IMR-90 (cell line): ENCODE data around the gene KCNK3. TPM values are rescaled to one million over a fixed set of nuclear protein-coding genes. Genes with fewer than 3 reads are reported as not detected.

Experiments
- ATAC-seq: fragments of 200-7000 bp; cut with Tn5 transposase; 2 replicates; pipeline ENCODE4 v1.9.1; 2020; ENCODE audit warnings: low read depth, mild to moderate bottlenecking, moderate library complexity
- BruUV-seq: library from RNA; stranded (reverse); fragments of 400-500 nt; replicated peaks from 2 replicates; lab custom pipeline; 2021; lab: Mats Ljungman, UMichigan
- CTCF ChIA-PET: fragments of 300-600 bp; formaldehyde crosslinking; extraction: SDS; loops from one replicate; lab custom pipeline; 2021; ENCODE audit warnings: antibody characterized with exemption; lab: Yijun Ruan, JAX
- POLR2A ChIA-PET: fragments of 300-600 bp; sonication (Branson Sonifier 250); formaldehyde crosslinking; loops from one replicate; lab custom pipeline; 2022; ENCODE audit warnings: antibody characterized with exemption; ENCODE audit not compliant: unreplicated experiment; lab: Charles Lee
- DNase-seq: peaks from one replicate; pipeline ENCODE4 v3.0.0; 2013
- H2AFZ ChIP-seq: replicated peaks from 2 replicates; pipeline ENCODE3; 2013; ENCODE audit warnings: low read length, mild to moderate bottlenecking; ENCODE audit not compliant: poor library complexity
- H2AK5ac ChIP-seq: 2 replicates; pipeline ENCODE4 v1.6.1; 2013; ENCODE audit warnings: low read depth, low read length, inconsistent platforms
- H2AK9ac ChIP-seq: replicated peaks from 2 replicates; pipeline ENCODE3; 2013; ENCODE audit warnings: mild to moderate bottlenecking, low read depth, low read length, moderate library complexity; ENCODE audit not compliant: poor library complexity
- H2BK120ac ChIP-seq: 2 replicates; pipeline ENCODE4 v1.6.1; 2013; ENCODE audit warnings: low read depth, low read length, inconsistent platforms
- H2BK15ac ChIP-seq: 3 replicates; pipeline ENCODE4 v1.6.1; 2013; ENCODE audit warnings: low read depth, low read length, inconsistent platforms
- H2BK20ac ChIP-seq: 2 replicates; pipeline ENCODE4 v1.6.1; 2013; ENCODE audit warnings: low read depth, mild to moderate bottlenecking, inconsistent platforms, low read length, moderate library complexity
- H2BK5ac ChIP-seq: 2 replicates; pipeline ENCODE4 v1.6.1; 2013; ENCODE audit warnings: mild to moderate bottlenecking, low read depth, low read length, inconsistent platforms; ENCODE audit not compliant: poor library complexity, severe bottlenecking
- H3K14ac ChIP-seq: replicated peaks from 2 replicates; pipeline ENCODE4 v1.6.1; 2013; ENCODE audit warnings: low read depth, low read length, inconsistent platforms
- H3K18ac ChIP-seq: 2 replicates; pipeline ENCODE4 v1.6.1; 2013; ENCODE audit warnings: low read depth, low read length, control low read depth
- H3K23ac ChIP-seq: 2 replicates; pipeline ENCODE4 v1.6.1; 2013; ENCODE audit warnings: low read depth, low read length, inconsistent platforms
- H3K27ac ChIP-seq: 2 replicates; pipeline ENCODE4 v1.5.1; 2013; ENCODE audit warnings: mild to moderate bottlenecking, control low read depth, low read length; ENCODE audit not compliant: insufficient read depth
- H3K27me3 ChIP-seq: 2 replicates; pipeline ENCODE4 v1.6.1; 2013; ENCODE audit warnings: low read length; ENCODE audit not compliant: control insufficient read depth, insufficient read depth
- H3K36me3 ChIP-seq: 2 replicates; pipeline ENCODE4 v1.6.1; 2013; ENCODE audit warnings: low read length, mixed read lengths; ENCODE audit not compliant: control insufficient read depth, insufficient read depth
- H3K4ac ChIP-seq: 2 replicates; pipeline ENCODE4 v1.6.1; 2013; ENCODE audit warnings: low read depth, low read length, inconsistent platforms
- H3K4me1 ChIP-seq: 2 replicates; pipeline ENCODE4 v1.6.1; 2013; ENCODE audit warnings: low read length, mixed read lengths; ENCODE audit not compliant: control insufficient read depth, insufficient read depth
- H3K4me2 ChIP-seq: 2 replicates; pipeline ENCODE4 v1.6.1; 2013; ENCODE audit warnings: low read depth, mild to moderate bottlenecking, control low read depth, low read length, moderate library complexity
- H3K4me3 ChIP-seq: 2 replicates; pipeline ENCODE4 v1.5.1; 2013; ENCODE audit warnings: low read depth, mild to moderate bottlenecking, control low read depth, low read length, moderate library complexity; ENCODE audit not compliant: insufficient read depth
- H3K56ac ChIP-seq: 2 replicates; pipeline ENCODE4 v1.6.1; 2013; ENCODE audit warnings: low read length, inconsistent platforms; ENCODE audit not compliant: insufficient read depth; ENCODE audit errors: extremely low read depth
- H3K79me1 ChIP-seq, 2 experiments: 2 replicates each; pipeline ENCODE4 v1.6.1; 2013; ENCODE audit warnings: low read length in 2 of 2, inconsistent platforms in 1 of 2, low read depth in 1 of 2
- H3K9ac ChIP-seq: 2 replicates; pipeline ENCODE4 v1.6.1; 2013; ENCODE audit warnings: low read depth, low read length, control low read depth
- H3K9me1 ChIP-seq: 2 replicates; pipeline ENCODE4 v1.6.1; 2013; ENCODE audit warnings: low read length, inconsistent platforms; ENCODE audit not compliant: insufficient read depth
- H3K9me3 ChIP-seq: 2 replicates; pipeline ENCODE4 v1.6.1; 2013; ENCODE audit warnings: low read length; ENCODE audit not compliant: control insufficient read depth, insufficient read depth
- H4K20me1 ChIP-seq: 2 replicates; pipeline ENCODE4 v1.6.1; 2013; ENCODE audit warnings: low read length, inconsistent platforms; ENCODE audit not compliant: insufficient read depth
- H4K5ac ChIP-seq: 2 replicates; pipeline ENCODE4 v1.6.1; 2013; ENCODE audit warnings: mild to moderate bottlenecking, low read depth, low read length, control low read depth
- H4K8ac ChIP-seq, 2 experiments: 2 replicates each; pipeline ENCODE4 v1.6.1; 2013; ENCODE audit warnings: low read depth in 2 of 2, low read length in 2 of 2, control low read depth in 1 of 2, inconsistent platforms in 1 of 2
- H4K91ac ChIP-seq: 2 replicates; pipeline ENCODE4 v1.6.1; 2013; ENCODE audit warnings: low read depth, low read length, inconsistent platforms; ENCODE audit not compliant: insufficient read depth
- BHLHE40 ChIP-seq: fragments of 150-350 bp; IDR thresholded peaks from 2 replicates; pipeline ENCODE4 v1.6.1; 2016; ENCODE audit warnings: mild to moderate bottlenecking, low read depth, low read length
- CEBPB ChIP-seq: IDR thresholded peaks from 2 replicates; pipeline ENCODE4 v1.6.1; 2012; ENCODE audit warnings: low read depth, low read length, improper control_type of control experiment
- CHD1 ChIP-seq: IDR thresholded peaks from 2 replicates; pipeline ENCODE4 v1.6.1; 2012; ENCODE audit warnings: low read depth, low read length, improper control_type of control experiment
- CTCF ChIP-seq: conservative IDR thresholded peaks from 2 replicates; pipeline ENCODE4 v1.5.1; 2012; ENCODE audit warnings: mild to moderate bottlenecking, low read depth, low read length, improper control_type of control experiment
- ELK1 ChIP-seq: fragments of 150-350 bp; IDR thresholded peaks from 2 replicates; pipeline ENCODE4 v1.6.1; 2016; ENCODE audit warnings: low read depth, mild to moderate bottlenecking, low read length, moderate library complexity, borderline replicate concordance
- FOS ChIP-seq: fragments of 150-350 bp; IDR thresholded peaks from 2 replicates; pipeline ENCODE4 v1.6.1; 2016; ENCODE audit warnings: low read depth, low read length
- MAFK ChIP-seq: IDR thresholded peaks from 2 replicates; pipeline ENCODE4 v1.6.1; 2012; ENCODE audit warnings: low read depth, low read length, improper control_type of control experiment
- MAZ ChIP-seq: IDR thresholded peaks from 2 replicates; pipeline ENCODE4 v1.6.1; 2012; ENCODE audit warnings: low read depth, mild to moderate bottlenecking, low read length, improper control_type of control experiment, moderate library complexity, borderline replicate concordance
- MXI1 ChIP-seq: IDR thresholded peaks from 2 replicates; pipeline ENCODE4 v1.6.1; 2012; ENCODE audit warnings: low read depth, mild to moderate bottlenecking, low read length, moderate library complexity, borderline replicate concordance
- NFE2L2 ChIP-seq: fragments of 150-350 bp; IDR thresholded peaks from 2 replicates; pipeline ENCODE4 v1.6.1; 2016; ENCODE audit warnings: low read depth, mild to moderate bottlenecking, low read length
- POLR2A ChIP-seq: IDR thresholded peaks from 2 replicates; pipeline ENCODE4 v1.6.1; 2012; ENCODE audit warnings: mild to moderate bottlenecking, low read depth, low read length
- RAD21 ChIP-seq: IDR thresholded peaks from 2 replicates; pipeline ENCODE4 v1.6.1; 2012; ENCODE audit warnings: low read length, improper control_type of control experiment
- RCOR1 ChIP-seq: IDR thresholded peaks from 2 replicates; pipeline ENCODE4 v1.6.1; 2012; ENCODE audit warnings: mild to moderate bottlenecking, low read length, improper control_type of control experiment; ENCODE audit not compliant: insufficient replicate concordance
- RFX5 ChIP-seq: IDR thresholded peaks from 2 replicates; pipeline ENCODE4 v1.8.0; 2012; ENCODE audit warnings: low read depth, mild to moderate bottlenecking, low read length, moderate library complexity
- SMC3 ChIP-seq: fragments of 150-350 bp; IDR thresholded peaks from 2 replicates; pipeline ENCODE4 v1.6.1; 2016; ENCODE audit warnings: low read depth, mild to moderate bottlenecking, antibody characterized with exemption, low read length, moderate library complexity
- USF2 ChIP-seq: fragments of 150-350 bp; IDR thresholded peaks from 2 replicates; pipeline ENCODE4 v1.6.1; 2017; ENCODE audit warnings: mild to moderate bottlenecking, antibody characterized with exemption, low read length, low read depth
- WGBS, 2 experiments: methylation state at CpG; one replicate each; pipeline versions ENCODE4 v1.1.5 to v1.1.7; 2013; ENCODE audit warnings: missing lambda C conversion rate in 2 of 2; ENCODE audit not compliant: insufficient read length in 1 of 2; ENCODE audit errors: extremely low coverage in 2 of 2; 5-methylcytosine and 5-hydroxymethylcytosine counted together
- dilution Hi-C: fragments of 300-500 bp; cut with HindIII; formaldehyde crosslinking; loops from one replicate; pipeline ENCODE4 v1.14.3; 2018; ENCODE audit warnings: low sequenced_read_pairs; ENCODE audit not compliant: unreplicated experiment
- in situ Hi-C: fragments of 300-500 bp; cut with MboI; formaldehyde crosslinking; loops from 3 replicates; pipeline ENCODE4 v1.14.3; 2019; ENCODE audit warnings: low sequenced_read_pairs, inconsistent platforms, mixed read lengths
- intact Hi-C: fragments of 100-400 bp; cut with micrococcal nuclease; formaldehyde crosslinking; loops from 2 replicates; pipeline ENCODE4 v1.10.0; 2022
- polyA plus RNA-seq, 3 experiments: library from polyadenylated mRNA; depleted of rRNA; stranded (reverse); fragments of >200 nt; gene quantifications; 2 replicates each; pipeline ENCODE4 v1.2.3, GENCODE V29; 2012; ENCODE audit warnings: low replicate concordance in 1 of 3
- total RNA-seq: library from RNA; depleted of rRNA; stranded (reverse); fragments of >200 nt; gene quantifications from 2 replicates; pipeline ENCODE4 v1.2.3, GENCODE V29; 2012

KCNK3 gene
- total and polyA plus RNA-seq, 2 of the 4 experiments (the other 2 are of a cell fraction): under 0.01 to 0.03 TPM

- H2BK20ac ChIP-seq: no peak overlapping the region
- no peaks in the 10 kb centered on the region for H3K36me3 ChIP-seq
- no peak overlapping the region for H2BK120ac ChIP-seq
- intact Hi-C loops: no loop called here
- H3K4me3 ChIP-seq: no peak overlapping the region
- no peak overlapping the region for H2AFZ ChIP-seq
- H4K20me1 ChIP-seq: no peaks in the 10 kb centered on the region
- DNase-seq (no peak), ATAC-seq (no peak)
- no peak overlapping the region for H2BK15ac ChIP-seq
- no peak overlapping the region for H4K8ac ChIP-seq
- peaks cover 10% of the 10 kb centered on the region for H3K4me1 ChIP-seq
- CTCF ChIA-PET: interaction anchor here (1.3 kb wide), 1 partner anchor 20 kb away, joined by 3 read pairs; no protein-coding TSS in a partner anchor
- peaks cover 11% of the 10 kb centered on the region; the same call in 1 of the 2 replicates for H3K27me3 ChIP-seq
- in situ Hi-C loops: no loop called here
- H2AK9ac ChIP-seq: no peak overlapping the region
- dilution Hi-C loops: no loop called here
- H4K5ac ChIP-seq: no peak overlapping the region
- no peak overlapping the region for H3K23ac ChIP-seq
- H2BK5ac ChIP-seq: no peak overlapping the region
- H3K14ac ChIP-seq: no peak overlapping the region
- TF ChIP-seq RFX5: no peak
- TF ChIP-seq MXI1: no peak
- TF ChIP-seq POLR2A: no peak
- TF ChIP-seq BHLHE40: no peak
- TF ChIP-seq CEBPB: no peak
- TF ChIP-seq RAD21: no peak
- no peak for TF ChIP-seq NFE2L2
- TF ChIP-seq SMC3: no peak
- no peak for TF ChIP-seq FOS
- no peak for TF ChIP-seq USF2
- TF ChIP-seq CTCF: no peak
- no peak for TF ChIP-seq MAFK
- no peak for TF ChIP-seq RCOR1
- no peak for TF ChIP-seq CHD1
- no peak for TF ChIP-seq ELK1
- no peak for TF ChIP-seq MAZ
- no peak overlapping the region for H2AK5ac ChIP-seq
- no peak overlapping the region for H3K4ac ChIP-seq
- POLR2A ChIA-PET: no interaction called here
- no peaks in the 10 kb centered on the region for H3K79me1 ChIP-seq
- H3K9me1 ChIP-seq: peaks cover 14% of the 10 kb centered on the region
- no CpG with 5 or more reads among the region's 1 CpG for WGBS, 2 experiments
- H3K27ac ChIP-seq: no peak overlapping the region
- H3K4me2 ChIP-seq: no peak overlapping the region
- no peaks in the 10 kb centered on the region for H3K9me3 ChIP-seq
- H3K18ac ChIP-seq: no peak overlapping the region
- no peak overlapping the region for H3K9ac ChIP-seq
- BruUV-seq: no TSS peak
- H4K91ac ChIP-seq: no peak overlapping the region
- H3K56ac ChIP-seq: no peak overlapping the region
Observed at GRCh38 chr2:26726228-26726627, 33.7 kb downstream of the KCNK3 start.
